ENCODE measurements around the gene GOLGA8H.
"Not testable (repeated sequence)": the region's sequence is repeated elsewhere in the genome, so short reads cannot be mapped to it uniquely, and the experiment has no call there.

- not testable (repeated sequence) for TF ChIP-seq CTCF (IDR thresholded peaks at IDR 0.05; ENCODE audit: insufficient read depth, low read depth, low read length); EZH2 (IDR thresholded peaks at IDR 0.05; ENCODE audit: insufficient read depth, low read length)
These were observed 4.9 kb upstream of the GOLGA8H start for GRCh38 chr15:30598953-30599352.
